Upper lobe of left lung (tissue), 6 donors: ENCODE data around the gene CIBAR2. TPM values are rescaled to one million over a fixed set of nuclear protein-coding genes. Genes with fewer than 3 reads are reported as not detected.

ENCODE experiments used
- ATAC-seq, 2 donors: fragments of 200-7000 bp; cut with Tn5 transposase; one replicate each; pipeline ENCODE4 v1.9.1; 2022; ENCODE audit warnings: mild to moderate bottlenecking in 2 of 2, moderate library complexity in 2 of 2; ENCODE audit not compliant: low FRiP score in 2 of 2
- DNase-seq, 2 donors: peaks; one replicate each; pipeline ENCODE4 v3.0.0-alpha.2; 2019 to 2020
- H3K27ac ChIP-seq, 4 donors: fragments of 200-600 bp; sonication (generic); one replicate each; pipeline ENCODE4 v1.5.1; 2016 to 2019
- H3K27me3 ChIP-seq, 4 donors: fragments of 200-600 bp; sonication (generic); one replicate each; pipeline ENCODE4 v1.5.1; 2017 to 2019
- H3K36me3 ChIP-seq, 4 donors: fragments of 200-600 bp; sonication (generic); one replicate each; pipeline ENCODE4 v1.5.1; 2016 to 2019
- H3K4me1 ChIP-seq, 4 donors: fragments of 200-600 bp; sonication (generic); one replicate each; pipeline ENCODE4 v1.5.1; 2018 to 2019
- H3K4me3 ChIP-seq, 4 donors: fragments of 200-600 bp; sonication (generic); one replicate each; pipeline ENCODE4 v1.5.1; 2017 to 2019; ENCODE audit warnings: mild to moderate bottlenecking in 2 of 4, moderate library complexity in 1 of 4
- H3K9me3 ChIP-seq, 4 donors: fragments of 200-600 bp; sonication (generic); one replicate each; pipeline ENCODE4 v1.5.1; 2018 to 2019
- EP300 ChIP-seq, 4 donors: sonication (generic); formaldehyde crosslinking; IDR thresholded peaks; one replicate each; pipeline ENCODE4 v1.5.1; 2017; ENCODE audit warnings: antibody characterized with exemption in 4 of 4, control low read depth in 2 of 4
- POLR2A ChIP-seq, 4 donors: fragments of 450-650 bp; IDR thresholded peaks; one replicate each; pipeline ENCODE4 v1.5.1; 2016 to 2017; ENCODE audit warnings: antibody characterized with exemption in 4 of 4, mild to moderate bottlenecking in 2 of 4
- POLR2AphosphoS5 ChIP-seq, 2 donors: sonication (generic); formaldehyde crosslinking; IDR thresholded peaks; one replicate each; pipeline ENCODE4 v1.5.1; 2017; ENCODE audit warnings: antibody characterized with exemption in 2 of 2
- WGBS, 2 donors: methylation state at CpG; one replicate each; pipeline ENCODE4 v1.1.5; 2017 to 2018; 5-methylcytosine and 5-hydroxymethylcytosine counted together
- total RNA-seq, 6 donors: library from RNA; depleted of rRNA in 4 of 6; stranded (reverse); fragments of >200 nt in 4 of 6; gene quantifications; one replicate each; pipeline versions ENCODE4 v1.1.0 to v1.2.1, GENCODE V29; 2016 to 2021
- TF ChIP-seq, protein P1 (sequence below), 6 experiments: fragments of 450-650 bp in 4 of 6; fragments of 200-600 bp in 2 of 6; sonication (generic) in 2 of 6; IDR thresholded peaks; one replicate each; pipeline ENCODE4 v1.5.1; 2016 to 2019; ENCODE audit warnings: antibody characterized with exemption in 6 of 6
- donor health status: DM: no; HTN: no; CAD: no; lungs with moderate emphysema.
- donor health status: DM: no; HTN: yes; CAD: no; lungs with severe emphysema.

CIBAR2 gene
- total RNA-seq, 6 donors from 2014 or later = 0.40 to 35.6 (median 9.9) TPM

- peaks cover 2 to 70% (median 41%) of the 10 kb centered on the region in 4 donors for H3K36me3 ChIP-seq
- H3K4me3 ChIP-seq = no peak overlapping the region
These were observed 43.1 kb downstream of the CIBAR2 start for GRCh38 chr16:85069171-85069570.

GRCh38 chr16:85068746-85069145 is 43.5 kb downstream of the CIBAR2 start:
- no peak for DNase-seq
- no peak for ATAC-seq
- Histone ChIP-seq H3K4me1 (peaks cover 0 to under 1% (median under 1%) of the 10 kb centered on the region in 4 donors), H3K27ac (no peak overlapping the region), H3K9me3 (no peaks in the 10 kb centered on the region), H3K36me3 (peaks cover 2 to 66% (median 41%) of the 10 kb centered on the region in 4 donors), H3K27me3 (no peaks in the 10 kb centered on the region), H3K4me3 (no peak overlapping the region)
- TF ChIP-seq, protein P1, sequence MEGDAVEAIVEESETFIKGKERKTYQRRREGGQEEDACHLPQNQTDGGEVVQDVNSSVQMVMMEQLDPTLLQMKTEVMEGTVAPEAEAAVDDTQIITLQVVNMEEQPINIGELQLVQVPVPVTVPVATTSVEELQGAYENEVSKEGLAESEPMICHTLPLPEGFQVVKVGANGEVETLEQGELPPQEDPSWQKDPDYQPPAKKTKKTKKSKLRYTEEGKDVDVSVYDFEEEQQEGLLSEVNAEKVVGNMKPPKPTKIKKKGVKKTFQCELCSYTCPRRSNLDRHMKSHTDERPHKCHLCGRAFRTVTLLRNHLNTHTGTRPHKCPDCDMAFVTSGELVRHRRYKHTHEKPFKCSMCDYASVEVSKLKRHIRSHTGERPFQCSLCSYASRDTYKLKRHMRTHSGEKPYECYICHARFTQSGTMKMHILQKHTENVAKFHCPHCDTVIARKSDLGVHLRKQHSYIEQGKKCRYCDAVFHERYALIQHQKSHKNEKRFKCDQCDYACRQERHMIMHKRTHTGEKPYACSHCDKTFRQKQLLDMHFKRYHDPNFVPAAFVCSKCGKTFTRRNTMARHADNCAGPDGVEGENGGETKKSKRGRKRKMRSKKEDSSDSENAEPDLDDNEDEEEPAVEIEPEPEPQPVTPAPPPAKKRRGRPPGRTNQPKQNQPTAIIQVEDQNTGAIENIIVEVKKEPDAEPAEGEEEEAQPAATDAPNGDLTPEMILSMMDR (IDR thresholded peaks at IDR 0.05) = no peak
- TF ChIP-seq POLR2A (IDR thresholded peaks at IDR 0.05) (no peak), POLR2AphosphoS5 (IDR thresholded peaks at IDR 0.05) (no peak), EP300 (IDR thresholded peaks at IDR 0.05) (no peak)
- WGBS, 2 donors = 91 to 93% methylated on average over 8 of the region's 8 CpGs

More at GRCh38 chr16:85069171-85069570, 43.1 kb downstream of the CIBAR2 start:
- WGBS, 2 donors = 96 to 99% methylated on average over 7 of the region's 7 CpGs
- Histone ChIP-seq H3K9me3 (no peaks in the 10 kb centered on the region), H3K27me3 (no peaks in the 10 kb centered on the region), H3K27ac (no peak overlapping the region), H3K4me1 (no peaks in the 10 kb centered on the region)
- DNase-seq (no peak), ATAC-seq (no peak)
- TF ChIP-seq POLR2A (IDR thresholded peaks at IDR 0.05) (no peak), EP300 (IDR thresholded peaks at IDR 0.05) (no peak), POLR2AphosphoS5 (IDR thresholded peaks at IDR 0.05) (no peak)
- TF ChIP-seq, protein P1 (IDR thresholded peaks at IDR 0.05) = no peak

DNA sequence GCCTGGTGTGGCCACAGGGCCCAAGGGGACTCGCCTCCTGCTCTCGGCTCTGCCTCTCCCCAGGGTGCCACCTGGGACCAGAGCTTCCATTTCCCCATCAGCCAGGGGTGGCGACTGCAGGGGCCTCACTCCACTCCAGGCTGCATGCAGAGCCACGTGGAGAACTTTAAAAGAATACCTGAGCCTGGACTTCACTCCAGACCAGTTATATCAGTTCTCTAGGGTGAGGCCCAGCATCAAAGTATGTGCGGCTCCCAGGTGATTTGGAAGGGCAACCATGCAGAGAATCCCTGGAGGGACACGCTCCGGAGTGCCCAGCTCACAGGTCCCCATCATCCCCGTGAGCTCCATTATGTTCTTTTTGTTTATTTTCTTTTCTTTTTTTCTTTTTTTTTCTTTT is 44.8 kb downstream of the CIBAR2 start:
- Histone ChIP-seq H3K27me3 (no peaks in the 10 kb centered on the region), H3K9me3 (no peaks in the 10 kb centered on the region), H3K36me3 (peaks cover 2 to 53% (median 35%) of the 10 kb centered on the region in 4 donors), H3K4me3 (no peak overlapping the region), H3K27ac (no peak overlapping the region), H3K4me1 (peaks cover 9 to 14% (median 10%) of the 10 kb centered on the region in 4 donors)
- no peak for ATAC-seq
- DNase-seq = no peak
- 91 to 93% methylated on average over 4 to 8 of the region's 8 CpGs for WGBS, 2 donors
- TF ChIP-seq, protein P1 (IDR thresholded peaks at IDR 0.05) = no peak
- no peak for TF ChIP-seq POLR2A (IDR thresholded peaks at IDR 0.05)
- no peak for TF ChIP-seq POLR2AphosphoS5 (IDR thresholded peaks at IDR 0.05)
- TF ChIP-seq EP300 (IDR thresholded peaks at IDR 0.05) = no peak

DNA sequence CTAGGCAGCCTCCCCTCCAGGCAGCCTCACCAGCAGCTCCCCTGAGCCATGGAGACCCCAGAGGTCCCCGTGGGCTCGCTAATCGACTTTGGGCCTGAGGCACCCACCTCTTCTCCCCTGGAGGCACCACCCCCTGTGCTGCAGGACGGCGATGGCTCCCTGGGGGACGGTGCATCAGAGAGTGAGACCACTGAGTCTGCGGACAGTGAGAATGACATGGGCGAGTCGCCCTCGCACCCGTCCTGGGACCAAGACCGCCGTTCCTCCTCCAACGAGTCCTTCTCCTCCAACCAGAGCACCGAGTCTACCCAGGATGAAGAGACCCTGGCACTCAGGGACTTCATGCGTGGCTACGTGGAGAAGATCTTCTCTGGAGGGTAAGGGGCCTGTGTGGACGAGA is 45.2 kb downstream of the CIBAR2 start:
- DNase-seq (no peak), ATAC-seq (no peak)
- 95 to 96% methylated on average over 12 to 18 of the region's 18 CpGs for WGBS, 2 donors
- no peaks in the 10 kb centered on the region for H3K27me3 ChIP-seq
- peaks cover 9 to 15% (median 12%) of the 10 kb centered on the region in 4 donors for H3K4me1 ChIP-seq
- H3K4me3 ChIP-seq = no peak overlapping the region
- H3K9me3 ChIP-seq = no peaks in the 10 kb centered on the region
- H3K27ac ChIP-seq = no peak overlapping the region
- TF ChIP-seq POLR2A (IDR thresholded peaks at IDR 0.05) (no peak), POLR2AphosphoS5 (IDR thresholded peaks at IDR 0.05) (no peak), EP300 (IDR thresholded peaks at IDR 0.05) (no peak)
- TF ChIP-seq, protein P1 (IDR thresholded peaks at IDR 0.05) = no peak
- H3K36me3 ChIP-seq = peaks cover 2 to 51% (median 34%) of the 10 kb centered on the region in 4 donors

DNA sequence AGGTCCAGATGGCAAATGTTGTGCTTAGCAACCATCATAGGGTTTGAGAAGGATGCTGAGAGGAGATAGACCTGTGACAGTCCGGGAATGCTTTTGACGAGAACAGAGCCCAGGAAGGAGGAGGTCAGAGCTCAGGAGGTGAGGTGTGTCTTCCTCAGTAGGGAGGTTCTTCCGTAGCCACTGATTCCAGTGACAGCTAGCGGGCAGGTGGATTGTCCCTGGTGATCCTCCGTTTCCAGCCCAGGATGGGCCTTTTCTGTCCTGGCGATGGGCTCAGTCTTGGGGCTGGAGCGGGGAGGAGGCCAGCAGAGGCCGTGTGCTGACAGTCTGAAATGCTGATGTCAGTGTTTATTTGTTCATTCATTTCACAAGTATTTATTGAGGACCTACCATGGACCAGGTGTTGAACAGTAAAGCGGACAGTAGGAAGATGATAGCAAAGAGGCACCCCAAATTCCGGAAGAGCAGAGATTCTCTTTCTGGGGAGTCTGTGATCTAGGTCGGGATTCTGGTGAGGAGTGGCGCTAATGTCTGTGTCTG is 45.9 kb downstream of the CIBAR2 start:
- Histone ChIP-seq H3K4me3 (no peak overlapping the region), H3K27ac (no peak overlapping the region), H3K27me3 (no peaks in the 10 kb centered on the region), H3K9me3 (no peaks in the 10 kb centered on the region), H3K4me1 (peaks cover 9 to 18% (median 13%) of the 10 kb centered on the region in 4 donors), H3K36me3 (peaks cover 2 to 45% (median 31%) of the 10 kb centered on the region in 4 donors)
- no peak for TF ChIP-seq POLR2AphosphoS5 (IDR thresholded peaks at IDR 0.05)
- no peak for TF ChIP-seq POLR2A (IDR thresholded peaks at IDR 0.05)
- no peak for TF ChIP-seq EP300 (IDR thresholded peaks at IDR 0.05)
- TF ChIP-seq, protein P1 (IDR thresholded peaks at IDR 0.05) = no peak
- no peak for ATAC-seq
- WGBS, 2 donors = 92% methylated on average over 12 of the region's 12 CpGs
- DNase-seq = no peak
